Measurements from ENCODE around the gene CTPS1. TPM values are rescaled to one million over a fixed set of nuclear protein-coding genes. Genes with fewer than 3 reads are reported as not detected.
A peak's percentile ranks its signal among the peaks of the same experiment; 100 is the strongest.

CTPS1 gene
- total RNA-seq, 1 experiment from 2014 or later = 30.6 TPM

- no peak for DNase-seq (ENCODE audit: low spot score)
These were observed 19.2 kb downstream of the CTPS1 start for GRCh38 chr1:40998668-40999067.

GRCh38 chr1:41003127-41003639 lies 23.7 kb downstream of the CTPS1 start:
- no peak for DNase-seq (ENCODE audit: low spot score)

DNA sequence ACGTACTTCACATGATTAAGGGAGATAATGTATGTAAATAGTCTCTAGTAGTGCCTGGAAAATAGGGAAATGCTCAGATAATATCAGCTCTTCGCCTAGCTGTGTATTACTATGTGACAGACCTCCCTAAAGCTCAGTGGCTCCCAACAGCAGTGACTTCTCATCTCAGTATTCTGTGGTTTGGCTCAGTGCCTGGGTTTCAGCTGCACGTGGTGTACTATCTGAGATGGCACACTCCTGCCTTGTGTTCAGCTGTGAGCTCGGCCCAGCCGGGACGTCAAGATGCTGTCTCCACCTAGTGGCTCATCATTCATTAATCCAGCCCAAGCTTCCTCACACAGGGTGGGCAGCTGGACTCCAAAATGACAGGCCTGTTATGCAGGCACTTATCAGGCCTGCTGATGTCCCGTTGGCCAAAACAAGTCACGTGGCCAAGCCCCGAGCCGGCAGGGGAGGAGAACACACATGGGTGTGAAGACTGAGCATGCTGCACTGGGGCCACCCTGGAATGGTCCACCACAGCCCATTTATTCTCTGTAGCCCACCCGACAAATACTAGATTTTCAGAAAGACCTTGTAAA lies 24.2 kb downstream of the CTPS1 start:
- peak; percentile 98 for DNase-seq (ENCODE audit: low spot score)

DNA sequence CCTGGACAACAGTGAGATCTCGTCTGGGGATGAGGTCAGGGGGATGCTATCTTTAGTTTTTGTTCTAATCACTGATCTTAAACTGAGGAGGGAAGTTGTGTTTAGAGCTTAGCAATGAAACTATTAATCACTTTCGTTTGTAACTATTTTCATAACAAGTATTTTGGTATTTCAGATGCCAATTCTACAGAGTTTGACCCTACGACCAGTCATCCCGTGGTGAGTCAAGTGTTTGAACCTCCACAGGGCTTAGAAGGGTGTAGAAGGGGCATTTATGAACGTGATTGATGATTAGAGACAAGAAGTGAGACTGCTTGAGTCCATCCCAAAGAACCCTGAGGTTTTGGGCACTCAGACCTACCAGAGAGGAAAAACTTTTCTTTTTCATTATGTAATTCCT lies 26.4 kb downstream of the CTPS1 start:
- no peak for DNase-seq (ENCODE audit: low spot score)

DNA sequence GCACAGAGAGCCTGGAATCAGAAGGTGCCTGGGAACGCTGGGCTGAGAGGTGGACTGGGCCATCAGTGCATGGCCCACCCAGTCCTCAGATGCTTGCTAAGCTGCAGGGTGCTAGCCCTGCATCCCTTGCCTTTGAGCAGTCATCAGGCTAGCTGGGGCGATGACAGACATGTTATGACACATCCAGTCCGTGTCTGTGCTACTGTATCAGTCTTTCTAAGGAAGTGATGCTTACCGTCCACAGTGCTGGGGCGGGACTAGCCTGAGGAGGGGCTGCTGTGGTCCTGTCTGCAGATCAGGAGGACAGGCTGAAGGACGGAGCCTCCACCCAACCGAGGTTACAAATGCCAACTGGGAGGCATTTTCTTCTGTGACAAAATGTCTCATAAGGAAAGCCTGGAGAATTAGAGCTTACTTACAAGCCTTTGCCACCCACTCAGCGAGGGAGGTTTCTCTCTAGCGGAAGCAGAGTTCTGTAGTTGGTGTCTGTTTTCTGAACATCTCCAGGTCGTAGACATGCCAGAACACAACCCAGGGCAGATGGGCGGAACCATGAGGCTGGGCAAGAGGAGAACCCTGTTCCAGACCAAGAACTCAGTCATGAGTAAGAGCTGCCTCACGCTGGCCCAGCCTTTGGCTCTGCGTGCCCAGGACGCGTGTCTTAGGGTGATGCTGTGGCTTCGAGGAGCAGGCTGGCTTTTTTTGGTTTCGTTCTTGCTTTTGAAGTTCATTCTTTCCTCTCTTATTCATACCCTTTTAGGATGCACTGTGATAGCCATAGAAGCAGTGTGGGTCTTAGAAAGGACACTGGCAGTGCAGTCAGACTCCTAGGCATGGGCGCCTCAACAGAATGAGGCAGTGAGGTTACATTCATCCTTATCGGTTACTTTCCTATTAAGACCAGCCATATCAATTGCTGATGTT lies 27.7 kb downstream of the CTPS1 start:
- no peak for DNase-seq (ENCODE audit: low spot score)

- no peak for DNase-seq (ENCODE audit: low spot score)
These were observed 30.0 kb downstream of the CTPS1 start for GRCh38 chr1:41009466-41009865.

DNA sequence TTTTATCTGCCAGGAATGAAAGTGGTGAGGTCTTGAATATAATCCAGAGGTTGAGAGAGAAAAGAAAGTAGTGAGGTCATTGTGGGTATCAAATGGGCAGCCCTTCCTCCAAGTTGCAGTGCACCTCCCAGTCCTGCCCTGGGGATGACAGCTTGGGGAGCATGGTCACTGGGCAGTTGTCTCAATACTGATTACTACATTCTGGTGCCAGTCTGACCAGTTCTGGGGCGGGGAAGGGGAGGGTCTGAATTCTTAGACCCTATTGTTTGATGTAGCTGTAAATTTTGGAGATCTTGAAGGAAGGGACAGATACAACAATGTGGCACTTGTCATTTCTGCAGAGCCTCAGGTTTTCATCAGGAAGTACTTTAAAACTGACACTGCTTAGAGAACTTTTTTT lies 30.8 kb downstream of the CTPS1 start:
- DNase-seq (ENCODE audit: low spot score) = no peak

DNA sequence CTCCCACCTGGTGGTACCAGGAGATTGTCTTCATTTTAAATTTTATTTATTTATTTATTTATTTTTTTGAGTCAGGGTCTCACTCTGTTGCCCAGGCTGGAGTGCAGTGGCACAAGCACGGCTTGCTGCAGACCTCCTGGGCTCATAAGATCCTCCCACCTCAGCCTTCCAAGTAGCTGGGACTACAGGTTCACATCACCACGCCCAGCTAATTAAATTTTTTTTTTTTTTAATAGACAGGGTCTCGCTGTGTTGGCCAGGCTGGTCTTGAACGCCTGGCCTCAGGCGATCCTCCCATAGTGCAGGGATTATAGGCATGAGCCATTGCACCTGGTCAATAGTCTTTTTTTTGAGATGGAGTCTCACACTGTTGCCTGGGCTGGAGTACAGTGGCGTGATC lies 33.5 kb downstream of the CTPS1 start:
- no peak for DNase-seq (ENCODE audit: low spot score)

- DNase-seq (ENCODE audit: low spot score) = no peak
These were observed 34.3 kb downstream of the CTPS1 start for GRCh38 chr1:41013796-41014195.

DNA sequence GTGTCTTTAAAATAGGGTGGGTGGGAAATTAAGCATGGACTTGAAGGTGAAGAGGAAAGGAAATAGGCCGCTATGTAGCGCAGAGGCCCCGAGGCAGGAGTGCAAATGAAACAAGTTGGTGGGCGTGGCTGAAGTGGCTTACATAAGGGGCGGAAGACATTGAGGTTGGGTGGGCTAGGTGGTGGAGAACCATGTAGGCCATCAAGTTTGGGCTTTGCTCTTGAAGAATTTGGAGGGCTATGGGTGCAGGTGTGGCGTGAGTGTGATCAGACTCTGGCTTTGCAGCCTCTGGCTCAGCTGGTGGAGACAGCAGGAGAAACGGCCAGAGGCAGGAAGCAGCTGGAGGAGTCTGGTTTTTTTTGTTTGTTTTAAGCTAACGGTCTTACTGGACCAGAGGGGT lies 35.4 kb downstream of the CTPS1 start:
- no peak for DNase-seq (ENCODE audit: low spot score)

- no peak for DNase-seq (ENCODE audit: low spot score)
These were observed 35.9 kb downstream of the CTPS1 start for GRCh38 chr1:41015281-41015896.

- DNase-seq (ENCODE audit: low spot score) = no peak
These were observed 36.5 kb downstream of the CTPS1 start for GRCh38 chr1:41015897-41016470.

DNA sequence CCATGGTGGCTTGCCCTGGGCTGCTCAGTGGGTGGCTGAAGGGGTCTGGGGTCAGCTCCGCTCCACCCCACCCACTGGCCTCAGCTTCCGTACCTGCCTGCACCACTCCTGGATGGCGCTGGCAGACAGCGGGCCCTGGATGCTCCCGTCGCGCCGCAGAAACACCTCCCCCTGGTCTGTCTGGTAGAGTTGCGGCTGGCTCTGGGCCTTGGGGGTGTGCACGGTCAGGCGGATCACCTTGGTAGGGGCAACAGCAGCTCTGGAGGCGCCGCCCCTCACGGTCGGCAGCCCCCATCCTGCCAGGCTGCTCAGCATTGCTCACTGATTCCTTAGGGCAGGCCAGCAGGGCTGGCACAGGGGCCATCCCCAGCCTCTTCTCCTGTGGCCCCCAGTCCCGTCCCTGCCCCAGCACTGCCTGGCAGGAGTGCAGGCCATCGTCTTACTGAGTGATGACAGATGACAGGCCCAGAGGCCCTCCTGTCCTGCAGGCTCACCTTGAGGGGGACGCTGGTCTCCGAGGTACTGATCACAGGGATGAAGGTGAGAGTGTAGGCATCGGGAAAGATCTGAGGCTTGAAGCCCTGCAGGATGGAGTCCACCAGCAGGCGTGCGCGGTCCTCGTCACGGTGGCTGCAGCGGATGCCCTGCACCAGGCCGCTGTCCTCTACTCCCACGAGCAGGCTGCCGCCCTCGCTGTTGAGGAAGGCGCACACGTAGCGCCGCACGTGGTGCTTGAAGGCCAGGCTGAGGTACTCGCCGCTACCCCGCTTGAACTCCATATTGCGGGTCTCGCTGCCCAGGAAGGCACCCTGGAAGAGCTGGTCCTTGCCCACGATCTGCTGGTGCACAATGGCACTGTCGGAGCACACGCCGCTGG lies 37.9 kb downstream of the CTPS1 start:
- no peak for DNase-seq (ENCODE audit: low spot score)

DNA sequence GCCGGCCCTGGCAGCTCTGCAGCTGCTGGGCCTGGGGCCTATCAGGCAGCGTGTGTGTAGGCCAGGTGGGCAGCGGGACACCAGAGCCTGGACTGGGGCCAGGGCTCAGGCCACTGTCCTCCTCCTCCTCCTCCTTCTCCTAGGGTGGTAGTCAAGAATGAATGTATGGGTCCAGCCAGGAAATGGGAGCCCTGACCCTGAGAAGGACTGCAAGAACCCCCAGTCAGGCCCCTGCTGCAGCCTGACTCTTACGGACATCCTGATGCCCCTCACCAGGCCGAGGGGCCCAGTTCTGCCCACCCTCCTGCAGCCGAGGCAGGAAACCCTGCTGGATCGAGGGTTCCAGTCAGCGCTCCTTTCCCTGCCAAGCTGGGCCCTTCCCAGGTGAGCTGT lies 38.5 kb downstream of the CTPS1 start:
- no peak for DNase-seq (ENCODE audit: low spot score)

GRCh38 chr1:41019353-41019745 lies 39.9 kb downstream of the CTPS1 start:
- no peak for DNase-seq (ENCODE audit: low spot score)

DNA sequence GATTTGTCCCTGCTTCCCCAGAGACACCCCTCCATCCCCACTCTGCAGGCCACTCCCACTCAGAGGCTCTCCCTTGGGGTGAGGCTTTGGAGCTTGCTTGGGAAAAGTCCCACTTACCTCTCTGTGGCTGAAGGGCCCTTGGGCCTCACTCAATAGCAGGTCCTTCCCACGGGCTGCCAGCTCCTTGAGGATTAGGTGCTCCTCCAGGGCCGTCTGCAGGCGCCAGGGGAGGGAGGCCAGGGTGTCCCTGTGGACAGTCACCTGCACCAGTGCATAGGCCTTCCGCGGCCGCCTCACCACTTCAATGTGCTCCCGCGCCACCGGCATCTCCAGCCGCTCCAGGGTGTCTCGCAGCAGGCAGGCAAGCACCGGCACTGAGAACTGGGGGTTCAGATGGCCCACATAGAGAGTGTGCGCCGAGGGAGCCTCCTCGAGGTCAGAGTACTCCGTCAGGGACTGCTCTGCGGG lies 40.6 kb downstream of the CTPS1 start:
- DNase-seq (ENCODE audit: low spot score) = no peak

GRCh38 chr1:41020654-41021053 lies 41.2 kb downstream of the CTPS1 start:
- DNase-seq (ENCODE audit: low spot score) = no peak

DNA sequence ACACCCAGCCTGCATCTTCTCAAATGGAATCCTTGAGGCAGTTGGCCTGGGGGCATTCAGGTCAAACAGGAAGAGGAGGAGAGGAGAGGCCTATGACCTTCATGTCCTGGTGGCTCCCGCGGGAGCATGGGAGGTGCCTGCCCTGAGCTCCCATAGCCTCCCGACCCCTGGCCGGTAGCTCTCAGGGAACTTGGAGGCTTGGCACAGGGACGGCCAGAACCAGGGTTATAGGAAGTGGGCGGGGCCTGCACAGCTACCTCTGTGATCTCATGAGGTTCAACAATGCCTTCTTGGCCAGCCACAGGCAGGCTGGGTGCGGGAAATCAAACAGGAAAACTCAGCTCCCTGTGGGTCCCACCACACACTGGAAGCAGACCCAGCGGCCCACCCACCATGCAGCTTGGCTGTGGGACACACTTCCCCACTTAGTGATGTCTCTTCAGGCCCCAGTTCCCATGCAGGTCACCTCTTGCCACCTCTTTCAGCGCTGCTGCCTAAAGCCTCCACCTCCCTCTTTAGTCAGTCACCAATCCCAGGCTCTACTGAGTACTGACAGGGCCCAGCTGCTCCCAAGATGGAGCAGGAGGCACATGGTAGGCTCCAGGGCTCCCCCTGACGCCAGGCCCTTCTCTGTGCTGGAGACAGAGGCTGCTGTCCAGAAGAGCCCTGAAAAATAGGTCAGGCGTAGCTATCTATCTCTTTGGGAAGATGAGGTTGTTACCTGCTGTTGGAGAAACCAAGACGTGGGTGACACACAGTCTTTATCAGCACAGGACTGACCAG lies 42.2 kb downstream of the CTPS1 start, which contains the start of gene SLFNL1:
Gene SLFNL1, minus strand, starts transcription at position 200 of the 783 bp plus-strand sequence. CDS start 1,065 bp downstream, outside the sequence.
- DNase-seq (ENCODE audit: low spot score) = no peak

GRCh38 chr1:41022424-41022823 lies 42.9 kb downstream of the CTPS1 start:
- no peak for DNase-seq (ENCODE audit: low spot score)

Data from HT-29 (cell line).